BJ (cell line): ENCODE data around the gene CST8. TPM values are rescaled to one million over a fixed set of nuclear protein-coding genes. Genes with fewer than 3 reads are reported as not detected.

ENCODE experiments used
- CTCF ChIA-PET: fragments of 350-600 bp; formaldehyde crosslinking; extraction: SDS; loops from one replicate; lab custom pipeline; 2021; ENCODE audit warnings: antibody characterized with exemption, inconsistent platforms; lab: Yijun Ruan, JAX
- POLR2A ChIA-PET: fragments of 300-600 bp; sonication (Branson Sonifier 250); formaldehyde crosslinking; extraction: SDS; loops from one replicate; lab custom pipeline; 2021; ENCODE audit warnings: antibody characterized with exemption; lab: Charles Lee
- DNase-seq: peaks from one replicate; pipeline ENCODE4 v3.0.0-alpha.2; 2011; ENCODE audit warnings: low read depth
- H3K27me3 ChIP-seq: 2 replicates; pipeline ENCODE4 v1.6.0; 2011; ENCODE audit warnings: low read length; ENCODE audit not compliant: control insufficient read depth, insufficient read depth
- H3K36me3 ChIP-seq: 2 replicates; pipeline ENCODE4 v1.5.1; 2011; ENCODE audit warnings: low read length; ENCODE audit not compliant: control insufficient read depth, insufficient read depth
- H3K4me3 ChIP-seq: 2 replicates; pipeline ENCODE4 v1.5.1; 2011; ENCODE audit warnings: low read depth, mild to moderate bottlenecking, control low read depth, low read length
- polyA plus RNA-seq: library from polyadenylated mRNA; depleted of rRNA; stranded (reverse); fragments of >200 nt; gene quantifications from 2 replicates; pipeline ENCODE4 v1.2.3, GENCODE V29; 2011
- TF ChIP-seq, protein P1 (sequence below): IDR thresholded peaks from 2 replicates; pipeline ENCODE4 v1.5.1; 2011; ENCODE audit warnings: low read depth, mild to moderate bottlenecking, control low read depth, inconsistent platforms, low read length, moderate library complexity; ENCODE audit not compliant: insufficient read depth

CST8 gene
- polyA plus RNA-seq, 1 experiment, result not detected

DNA sequence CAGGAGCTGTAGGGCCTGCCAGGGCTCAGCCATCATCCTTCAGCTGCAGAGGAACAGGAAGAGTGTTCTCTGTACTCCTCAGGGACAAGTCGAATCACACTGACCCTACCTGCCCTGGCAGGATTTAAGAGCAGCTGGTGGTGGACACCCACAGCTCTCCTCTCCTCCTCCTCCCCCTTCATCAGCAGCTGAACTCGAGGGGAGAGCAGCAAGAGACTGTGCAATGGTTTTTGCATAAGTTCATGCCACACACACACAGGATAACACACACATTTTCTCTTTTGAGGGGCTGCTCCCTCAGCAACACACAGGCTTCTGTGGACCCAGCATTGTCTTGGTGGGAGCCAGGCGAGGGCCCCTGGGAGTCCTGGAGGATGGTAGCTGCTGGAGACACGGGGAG lies 38.1 kb upstream of the CST8 start, which contains the start of gene CST11:
Gene CST11 (minus strand): TSS at position 101 of the 400 bp plus-strand sequence. CDS start 65 bp downstream, at position 36.
- Histone ChIP-seq H3K4me3 (no peak within 1 kb of the TSS), H3K27me3 (no peaks in the 10 kb centered on the region; the same call in 1 of the 2 replicates), H3K36me3 (no peaks in the 10 kb centered on the region)
- TF ChIP-seq, protein P1, sequence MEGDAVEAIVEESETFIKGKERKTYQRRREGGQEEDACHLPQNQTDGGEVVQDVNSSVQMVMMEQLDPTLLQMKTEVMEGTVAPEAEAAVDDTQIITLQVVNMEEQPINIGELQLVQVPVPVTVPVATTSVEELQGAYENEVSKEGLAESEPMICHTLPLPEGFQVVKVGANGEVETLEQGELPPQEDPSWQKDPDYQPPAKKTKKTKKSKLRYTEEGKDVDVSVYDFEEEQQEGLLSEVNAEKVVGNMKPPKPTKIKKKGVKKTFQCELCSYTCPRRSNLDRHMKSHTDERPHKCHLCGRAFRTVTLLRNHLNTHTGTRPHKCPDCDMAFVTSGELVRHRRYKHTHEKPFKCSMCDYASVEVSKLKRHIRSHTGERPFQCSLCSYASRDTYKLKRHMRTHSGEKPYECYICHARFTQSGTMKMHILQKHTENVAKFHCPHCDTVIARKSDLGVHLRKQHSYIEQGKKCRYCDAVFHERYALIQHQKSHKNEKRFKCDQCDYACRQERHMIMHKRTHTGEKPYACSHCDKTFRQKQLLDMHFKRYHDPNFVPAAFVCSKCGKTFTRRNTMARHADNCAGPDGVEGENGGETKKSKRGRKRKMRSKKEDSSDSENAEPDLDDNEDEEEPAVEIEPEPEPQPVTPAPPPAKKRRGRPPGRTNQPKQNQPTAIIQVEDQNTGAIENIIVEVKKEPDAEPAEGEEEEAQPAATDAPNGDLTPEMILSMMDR, result no peak
- CTCF ChIA-PET, result interaction anchor here (2.7 kb wide), 1 partner anchor 11 kb away, joined by 8 read pairs; no protein-coding TSS in a partner anchor
- no peak for DNase-seq
- POLR2A ChIA-PET, result no interaction called here

DNA sequence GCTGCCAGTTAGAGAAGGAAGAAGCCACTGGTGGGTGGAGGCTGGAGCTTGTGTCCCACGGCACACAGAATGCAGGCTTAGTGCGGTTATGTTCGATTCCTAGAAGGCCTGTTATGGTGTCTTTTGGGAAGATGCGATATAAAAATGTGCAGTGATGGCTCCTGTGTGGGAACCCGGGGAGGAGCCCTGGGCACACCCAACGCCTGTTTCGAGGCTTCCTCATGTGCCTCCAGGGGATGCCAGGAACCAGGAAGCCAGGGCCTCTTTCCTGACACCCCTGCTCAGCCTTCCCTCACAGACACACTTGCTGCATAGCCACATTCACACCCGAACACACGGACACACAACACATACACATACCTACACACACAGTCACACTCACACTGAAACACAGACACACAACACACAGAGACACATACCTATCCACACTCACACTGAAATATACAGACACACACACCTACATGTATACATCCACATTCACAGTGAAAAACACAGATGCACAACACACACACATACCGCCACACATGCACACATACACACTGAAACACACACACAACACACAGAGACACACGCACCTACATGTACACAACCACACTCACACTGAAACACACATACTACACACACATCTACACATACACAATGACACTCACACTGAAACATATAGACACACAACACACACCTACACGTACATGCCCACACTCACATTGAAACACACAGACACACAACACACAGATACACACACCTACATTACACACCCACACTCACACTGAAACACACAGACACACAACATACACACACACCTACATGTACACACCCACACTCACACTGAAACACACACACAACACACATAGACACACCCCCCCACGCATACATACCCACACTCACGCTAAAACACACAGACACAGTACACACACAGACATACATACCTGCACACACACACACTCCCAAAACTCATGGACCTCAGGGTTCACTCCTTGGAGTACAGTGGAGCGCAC lies 37.1 kb upstream of the CST8 start:
- Histone ChIP-seq H3K36me3 (no peaks in the 10 kb centered on the region), H3K4me3 (no peak overlapping the region), H3K27me3 (no peaks in the 10 kb centered on the region; the same call in 1 of the 2 replicates)
- POLR2A ChIA-PET, result no interaction called here
- DNase-seq, result no peak
- TF ChIP-seq, protein P1, result no peak
- CTCF ChIA-PET, result interaction anchor here (2.7 kb wide), 1 partner anchor 12 kb away, joined by 8 read pairs; no protein-coding TSS in a partner anchor

DNA sequence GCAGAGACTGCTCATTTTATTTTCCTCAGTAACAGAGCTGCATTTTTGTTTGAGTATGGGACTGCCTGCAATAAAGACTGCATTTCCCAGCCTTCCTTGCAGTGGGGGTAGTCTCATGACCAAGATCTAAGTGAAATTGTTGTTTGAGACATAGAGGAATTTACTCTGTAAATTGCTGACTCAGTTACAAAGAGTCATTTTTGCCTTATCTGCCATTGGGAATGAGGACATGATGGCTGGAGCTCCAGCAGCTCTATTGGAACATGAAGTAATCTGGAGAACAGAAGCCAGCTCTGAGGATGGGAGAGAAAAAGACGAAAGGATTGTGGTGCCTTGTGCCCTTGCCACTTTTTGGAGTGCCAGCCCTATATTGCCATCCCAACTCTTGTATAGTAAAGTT lies 36.1 kb upstream of the CST8 start:
- no peaks in the 10 kb centered on the region for H3K36me3 ChIP-seq
- CTCF ChIA-PET, result no interaction called here
- TF ChIP-seq, protein P1, result no peak
- POLR2A ChIA-PET, result no interaction called here
- H3K4me3 ChIP-seq, result no peak overlapping the region
- H3K27me3 ChIP-seq, result no peaks in the 10 kb centered on the region; the same call in 1 of the 2 replicates
- DNase-seq, result no peak

DNA sequence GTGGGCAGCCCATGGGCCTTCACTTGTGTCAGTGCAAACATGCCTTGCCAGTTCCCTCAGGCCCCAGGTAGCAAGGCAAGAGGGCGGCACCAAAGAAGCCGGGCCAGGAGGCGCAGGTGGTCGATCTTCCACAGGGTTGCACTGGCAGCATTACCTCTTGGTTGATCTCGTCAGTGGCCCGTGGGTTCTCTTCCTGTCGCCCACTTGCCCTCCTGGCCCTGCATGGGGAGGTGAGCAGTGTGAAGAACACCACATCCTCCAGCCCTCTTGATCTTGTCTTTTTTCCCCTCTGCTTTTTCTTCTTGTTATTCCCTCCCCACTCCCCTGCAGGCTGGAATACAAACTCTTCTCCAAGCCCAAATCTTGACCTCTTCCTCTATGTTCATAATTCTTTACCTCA lies 35.3 kb upstream of the CST8 start:
- CTCF ChIA-PET, result no interaction called here

More for the DNA sequence above, 35.3 kb upstream of the CST8 start:
- Histone ChIP-seq H3K4me3 (no peak overlapping the region), H3K27me3 (no peaks in the 10 kb centered on the region; the same call in 1 of the 2 replicates), H3K36me3 (no peaks in the 10 kb centered on the region)
- POLR2A ChIA-PET, result no interaction called here
- TF ChIP-seq, protein P1, result no peak
- DNase-seq, result no peak
